HG03469 (cell line): Measurements from ENCODE around the gene DNAAF5.

Experiments used
- ATAC-seq: cut with Tn5 transposase; IDR thresholded peaks from one replicate; pipeline ENCODE4 v1.9.1; 2021; ENCODE audit warnings: mild to moderate bottlenecking, moderate library complexity, moderate number of reproducible peaks; ENCODE audit not compliant: unreplicated experiment

The DNAAF5 gene

GRCh38 chr7:726084-726853, at the start of gene DNAAF5:
Gene DNAAF5 (plus strand): TSS chr7:726699. CDS start chr7:726721, 22 bp downstream.
- peak; percentile 80 for ATAC-seq

DNA sequence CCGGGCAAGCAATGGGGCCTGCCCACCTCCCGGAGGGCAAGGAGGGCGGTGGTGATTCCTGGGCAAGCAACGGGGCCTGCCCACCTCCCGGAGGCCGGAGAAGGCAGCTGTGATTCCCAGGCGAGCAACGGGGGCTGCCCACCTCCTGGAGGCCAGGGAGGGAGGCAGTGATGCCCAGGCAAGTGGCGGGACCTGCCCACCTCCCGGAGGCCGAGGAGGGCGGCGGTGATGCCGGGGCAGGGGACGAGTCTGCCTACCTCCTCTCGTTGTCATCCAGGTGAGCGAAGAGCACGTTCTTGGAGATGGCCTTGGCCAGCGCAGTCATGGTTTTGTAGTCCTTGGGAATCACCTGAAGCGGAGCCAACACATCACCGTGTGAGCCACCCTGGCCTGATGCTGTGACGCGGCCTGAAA, 49.5 kb upstream of the DNAAF5 start:
- no peak for ATAC-seq

DNA sequence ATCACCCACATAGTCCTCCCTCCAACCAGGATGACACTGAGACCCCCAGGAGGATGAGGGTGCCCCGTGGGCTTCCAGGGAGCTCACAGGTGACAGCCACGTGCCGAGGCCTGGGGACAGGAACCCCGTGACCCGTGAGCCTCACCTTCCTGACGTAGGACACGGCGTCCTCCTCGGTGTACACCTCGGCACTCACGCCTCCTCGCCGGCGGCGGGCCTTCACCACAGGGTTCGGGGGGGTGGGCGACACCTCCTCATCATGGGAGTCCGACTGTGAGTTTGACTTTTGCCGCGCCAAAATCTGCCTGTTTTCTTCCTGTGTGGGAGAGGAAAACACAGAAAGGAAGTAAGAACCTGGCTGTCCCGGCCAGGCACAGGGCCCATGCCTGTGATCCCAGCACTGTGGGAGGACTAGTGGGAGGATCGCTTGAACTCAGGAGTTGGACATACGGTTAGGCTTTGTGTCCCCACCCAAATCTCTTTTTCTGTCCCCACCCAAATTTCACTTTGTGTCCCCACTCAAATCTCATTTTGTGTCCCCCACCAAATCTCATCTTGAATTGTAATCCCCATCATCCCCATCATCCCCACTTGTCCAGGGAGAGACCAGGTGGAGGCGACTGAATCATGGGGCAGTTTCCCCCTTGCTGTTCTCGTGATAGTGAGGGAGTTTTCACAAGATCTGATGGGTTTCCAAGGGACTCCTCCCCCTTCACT, 45.9 kb upstream of the DNAAF5 start:
- ATAC-seq: no peak

GRCh38 chr7:681551-682307, 44.8 kb upstream of the DNAAF5 start:
- no peak for ATAC-seq

DNA sequence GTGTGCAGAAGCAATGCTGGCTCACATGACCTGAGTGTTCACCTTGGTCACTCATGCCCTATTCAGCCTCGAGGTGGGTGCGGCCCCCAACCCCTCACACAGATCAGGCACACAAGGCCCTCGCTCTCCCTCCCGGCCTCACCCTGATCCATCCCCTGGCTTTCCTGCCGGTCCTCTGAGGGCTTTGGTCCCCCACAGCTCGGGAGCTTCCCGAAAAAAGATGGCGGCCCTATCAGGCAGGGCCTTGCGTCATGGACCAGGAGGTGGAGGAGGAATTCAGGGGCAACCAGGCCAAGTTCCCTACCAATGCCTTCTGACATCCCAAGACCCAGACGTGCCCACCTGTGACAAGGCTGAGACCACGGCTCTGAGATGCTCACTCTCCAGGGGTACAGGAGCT, 43.7 kb upstream of the DNAAF5 start:
- no peak for ATAC-seq

DNA sequence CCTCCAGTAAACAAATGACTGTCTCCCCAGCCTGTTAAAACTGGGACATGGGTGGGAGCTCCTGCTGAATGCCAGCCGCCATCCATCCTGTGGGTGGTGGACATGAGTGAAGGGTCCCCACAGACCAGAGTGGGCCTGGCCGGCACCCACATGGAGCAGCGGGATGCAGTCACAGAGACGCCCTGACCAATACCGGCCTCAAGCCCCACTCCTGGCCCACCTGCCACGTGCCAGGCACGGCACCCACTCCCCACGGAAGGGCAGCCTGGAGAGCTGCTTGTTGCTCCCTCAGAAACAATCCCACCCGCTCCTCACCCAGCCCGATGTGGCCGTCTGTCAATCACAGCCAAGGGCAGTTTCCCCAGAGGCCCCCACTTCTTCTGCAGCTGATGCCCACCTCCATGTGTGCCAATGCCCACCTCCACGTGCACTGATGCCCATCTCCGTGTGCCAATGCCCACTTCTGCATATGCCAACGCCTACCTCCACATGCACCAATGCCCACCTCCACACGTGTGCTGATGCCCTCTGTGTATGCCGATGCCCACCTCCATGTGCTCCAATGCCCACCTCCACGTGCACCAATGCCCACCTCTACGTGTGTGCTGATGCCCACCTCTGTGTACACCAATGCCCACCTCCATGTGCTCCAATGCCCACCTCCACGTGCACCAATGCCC, 42.8 kb upstream of the DNAAF5 start:
- no peak for ATAC-seq

DNA sequence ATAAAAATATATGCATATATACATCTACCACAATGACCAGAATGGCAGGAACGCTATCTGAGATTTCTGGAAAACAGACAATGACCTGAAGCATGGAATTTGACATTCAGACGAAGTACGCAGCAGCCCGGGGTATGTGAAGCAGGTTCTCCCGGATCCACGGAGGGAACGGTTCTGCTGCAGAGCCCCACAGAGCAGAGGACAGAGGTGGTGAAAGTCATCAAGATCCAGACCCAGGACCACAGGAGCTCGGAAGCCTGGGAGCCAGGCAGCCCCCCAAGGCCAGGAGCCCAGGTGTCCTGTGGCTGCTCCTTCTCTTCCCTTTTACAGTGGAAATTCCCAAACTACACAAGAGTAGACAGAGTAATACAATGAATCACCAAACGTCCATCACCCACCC, 42.1 kb upstream of the DNAAF5 start:
- no peak for ATAC-seq

DNA sequence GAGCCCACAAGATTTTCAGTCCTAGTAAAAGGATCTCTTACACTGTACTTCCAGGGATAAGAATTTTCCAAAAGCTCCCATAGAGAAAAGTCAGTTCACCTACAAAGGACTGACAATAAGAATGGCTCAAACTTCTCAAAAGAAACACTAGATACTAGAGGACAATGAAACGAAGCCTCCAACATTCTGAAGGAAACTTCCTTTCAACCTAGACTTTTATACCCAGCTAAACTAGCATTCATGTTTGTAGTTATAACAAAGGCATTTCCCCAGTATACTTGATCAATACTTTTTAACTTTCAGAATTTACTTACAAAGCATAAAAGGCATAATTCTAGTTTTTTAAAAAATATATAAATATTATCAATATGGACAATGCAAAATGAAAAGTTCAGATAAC, 41.0 kb upstream of the DNAAF5 start:
- ATAC-seq: no peak

- no peak for ATAC-seq
These were observed 35.8 kb upstream of the DNAAF5 start for GRCh38 chr7:690478-691360.

DNA sequence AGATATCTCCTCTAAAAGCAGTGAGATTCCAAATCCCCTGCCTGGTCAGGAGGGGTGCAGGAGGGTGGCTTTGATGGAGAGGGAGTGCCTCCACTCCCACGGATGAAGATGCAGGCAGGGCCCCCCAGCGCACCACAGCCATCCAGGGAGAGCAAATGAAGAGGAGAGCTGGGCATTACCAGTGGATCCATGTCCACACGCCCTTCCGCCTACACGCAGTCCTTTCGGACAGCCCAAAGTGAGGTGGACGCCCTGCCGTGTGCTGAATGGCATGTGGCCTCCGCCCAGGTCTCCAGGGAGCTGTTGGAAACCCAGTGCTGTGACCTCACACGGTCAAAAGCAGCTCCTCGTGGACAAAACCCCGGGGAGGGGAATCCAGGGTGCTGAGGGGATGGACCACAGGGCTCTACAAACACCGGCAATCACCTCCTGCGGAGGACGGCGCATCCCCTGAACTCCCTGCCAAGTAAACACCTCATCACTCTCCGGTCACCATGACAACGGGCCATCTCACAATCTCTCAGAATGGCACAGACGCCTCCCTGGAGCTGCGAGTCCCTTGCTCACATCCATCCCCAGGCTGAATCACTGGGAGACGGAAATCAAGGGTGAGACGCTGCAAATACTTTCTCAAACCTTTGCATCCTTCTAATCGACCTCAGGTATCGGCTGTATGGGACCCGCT, 35.0 kb upstream of the DNAAF5 start:
- no peak for ATAC-seq

- no peak for ATAC-seq
These were observed 33.2 kb upstream of the DNAAF5 start for GRCh38 chr7:693280-693679.

- no peak for ATAC-seq
These were observed 30.1 kb upstream of the DNAAF5 start for GRCh38 chr7:696426-696811.

GRCh38 chr7:696812-697551, 29.5 kb upstream of the DNAAF5 start:
- no peak for ATAC-seq

DNA sequence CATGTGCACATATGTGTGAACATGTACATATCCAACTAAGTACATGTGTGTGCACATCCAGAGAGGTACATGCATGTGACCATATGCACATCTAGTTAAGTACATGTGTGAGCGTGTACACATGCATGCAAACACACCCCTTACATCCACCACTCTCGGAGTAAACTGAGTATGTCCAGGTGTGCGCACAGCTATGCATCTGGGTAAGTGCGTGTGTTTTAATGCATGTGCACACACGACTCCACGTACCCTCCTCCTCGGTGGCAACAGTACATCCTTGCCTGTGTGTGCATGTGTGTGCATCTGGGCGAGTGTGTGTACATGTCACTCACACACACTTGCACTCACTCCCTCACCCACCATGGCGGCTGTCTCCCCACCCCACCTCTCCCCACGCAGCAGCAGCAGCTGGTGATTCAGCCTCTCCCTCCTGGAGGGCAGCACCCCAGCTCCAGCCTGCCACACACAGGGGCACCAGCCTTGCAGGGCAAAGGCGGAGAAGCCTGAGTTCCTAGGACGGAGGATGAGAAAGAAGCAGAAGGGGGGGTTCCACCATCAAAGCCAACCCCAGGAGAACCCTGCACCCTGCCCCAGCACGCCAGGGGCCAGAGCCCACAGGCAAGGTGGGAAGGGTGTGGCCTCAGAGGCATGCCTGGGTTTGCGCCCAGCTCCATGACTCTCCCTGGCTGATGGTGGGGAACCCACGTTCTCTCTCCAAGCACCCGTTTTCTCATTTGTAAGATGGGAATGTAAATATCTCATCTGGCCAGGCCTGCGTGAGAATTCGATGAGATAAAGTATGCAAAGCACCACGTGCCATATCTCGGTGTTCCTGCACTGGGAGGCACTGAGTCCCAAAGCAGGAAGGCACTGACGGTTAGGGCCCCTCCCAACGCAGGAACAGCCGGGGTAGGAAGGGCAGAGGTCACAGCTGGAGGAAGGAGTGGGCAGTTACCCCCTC, 27.7 kb upstream of the DNAAF5 start:
- ATAC-seq: no peak

DNA sequence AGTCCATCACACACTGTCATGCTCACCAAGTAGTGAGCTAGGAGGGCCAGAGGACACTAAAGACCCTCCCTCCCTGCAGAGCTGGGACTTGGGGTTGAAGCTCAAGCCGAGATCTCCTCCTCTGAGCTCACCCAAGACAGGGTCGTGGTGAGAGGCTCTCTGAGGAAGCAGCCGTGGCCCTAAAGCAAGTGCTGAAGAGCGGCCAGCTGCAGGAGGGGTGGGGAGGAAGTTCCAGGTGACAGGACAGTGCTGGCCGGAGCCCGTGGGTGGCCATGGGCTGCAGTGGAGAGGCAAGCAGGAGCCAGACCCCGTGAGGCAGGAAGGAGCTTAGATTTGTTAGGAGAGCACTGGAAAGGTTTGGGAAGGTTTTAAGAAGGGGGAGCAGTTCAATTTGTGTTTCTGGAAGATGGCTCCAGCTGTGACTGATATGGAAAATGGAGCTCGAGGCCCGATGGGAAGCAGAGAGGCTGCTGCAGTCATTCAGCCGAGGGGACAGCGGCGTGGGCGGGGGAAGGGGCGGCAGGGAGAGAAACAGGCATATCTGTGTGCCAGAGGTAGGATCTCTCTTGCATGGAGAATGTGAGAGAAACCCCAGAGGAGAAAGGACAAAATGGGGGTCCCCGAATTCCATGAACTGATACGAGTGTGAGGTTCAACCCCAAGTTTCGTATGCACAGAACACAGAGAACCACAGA, 26.9 kb upstream of the DNAAF5 start:
- ATAC-seq: no peak

DNA sequence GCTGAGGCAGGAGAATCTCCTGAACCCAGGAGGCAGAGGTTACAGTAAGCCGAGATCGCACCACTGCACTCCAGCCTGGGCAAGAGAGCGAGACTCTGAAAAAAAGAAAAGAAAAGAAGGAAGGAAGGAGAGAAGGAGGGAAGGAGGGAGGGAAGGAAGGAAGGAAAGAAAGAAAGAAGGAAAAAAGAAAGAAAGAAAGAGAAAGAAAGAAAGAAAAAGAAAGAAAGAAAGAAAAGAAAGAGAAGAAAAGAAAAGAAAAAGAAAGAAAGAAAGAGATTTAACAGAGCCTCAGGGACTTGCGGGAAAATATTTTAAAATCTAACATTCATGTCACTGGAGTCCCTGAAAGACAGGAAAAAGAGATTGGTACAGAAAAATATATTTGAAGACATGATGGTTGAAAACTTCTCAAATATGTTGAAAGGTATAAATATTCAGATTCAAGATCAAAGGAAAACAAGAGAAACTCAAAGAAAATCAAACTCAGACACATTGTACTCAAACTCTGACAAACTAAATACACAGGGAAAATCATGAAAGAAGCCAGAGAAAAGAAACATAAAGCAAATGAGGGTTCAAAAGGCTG, 25.3 kb upstream of the DNAAF5 start:
- no peak for ATAC-seq

DNA sequence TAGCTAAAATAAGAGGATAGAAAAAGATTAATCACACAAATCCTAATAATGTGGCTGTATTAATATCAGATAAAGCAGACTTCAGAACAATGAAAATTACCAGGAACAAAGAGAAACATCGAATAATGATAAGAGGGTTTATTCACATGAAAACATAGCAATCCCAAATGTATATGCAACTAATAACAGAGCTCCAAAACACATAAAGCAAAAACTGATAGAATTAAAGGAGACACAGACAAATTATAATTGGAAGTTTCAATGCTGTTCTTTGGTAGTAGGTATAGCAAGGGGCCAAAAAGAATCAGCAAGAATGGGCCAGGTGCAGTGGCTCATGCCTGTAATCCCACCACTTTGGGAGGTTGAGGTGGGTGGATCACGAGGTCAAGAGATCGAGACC, 23.4 kb upstream of the DNAAF5 start:
- ATAC-seq: no peak
